NT2/D1 (cell line): ENCODE measurements around the gene SLC6A11.

Source experiments
- SUZ12 ChIP-seq: IDR thresholded peaks from 2 replicates; pipeline ENCODE4 v1.6.1; 2011; ENCODE audit not compliant: insufficient read length, insufficient read depth; ENCODE audit errors: extremely low read depth
- YY1 ChIP-seq: IDR thresholded peaks from 2 replicates; pipeline ENCODE4 v1.6.1; 2011; ENCODE audit not compliant: insufficient read length, insufficient read depth
- ZNF274 ChIP-seq: IDR thresholded peaks from 2 replicates; pipeline ENCODE4 v1.6.1; 2011; ENCODE audit warnings: mild to moderate bottlenecking, low read depth, low read length

DNA sequence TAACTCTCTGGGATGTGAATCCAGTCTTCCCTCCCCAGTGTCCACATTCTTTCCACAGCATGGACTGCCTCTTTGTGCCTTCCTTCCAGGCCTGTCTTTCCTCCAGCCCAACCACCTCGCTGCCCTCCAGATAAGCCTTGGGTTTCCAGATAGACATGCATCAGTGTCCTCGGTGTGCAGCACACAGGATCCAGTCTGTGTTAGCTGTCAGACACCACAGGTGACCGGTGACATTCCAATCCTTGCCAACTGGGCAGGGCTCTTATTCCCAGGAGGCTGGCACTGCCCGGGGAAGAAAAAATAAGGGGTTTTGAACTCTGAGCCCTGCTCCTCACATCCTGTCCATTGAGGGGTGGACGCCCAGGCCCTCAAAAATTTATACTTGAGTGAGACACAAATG, 170.6 kb downstream of the SLC6A11 start:
- TF ChIP-seq ZNF274, result no peak
- no peak for TF ChIP-seq SUZ12
- TF ChIP-seq YY1, result no peak
